GM12892 (cell line): Measurements from ENCODE around the gene FAM111B.

Experiments
- POLR2AphosphoS5 ChIP-seq: IDR thresholded peaks from 2 replicates; pipeline ENCODE4 v1.6.1; 2011; ENCODE audit warnings: low read depth, low read length, control low read depth
- TAF1 ChIP-seq: IDR thresholded peaks from 2 replicates; pipeline ENCODE4 v1.6.1; 2011; ENCODE audit warnings: low read depth, mild to moderate bottlenecking, control low read depth, low read length, borderline replicate concordance

GRCh38 chr11:59176330-59176729, 69.3 kb downstream of the FAM111B start:
- no peak for TF ChIP-seq POLR2AphosphoS5
- no peak for TF ChIP-seq TAF1
